ENCODE results near the gene ZNF496.

- TF ChIP-seq, protein P1, sequence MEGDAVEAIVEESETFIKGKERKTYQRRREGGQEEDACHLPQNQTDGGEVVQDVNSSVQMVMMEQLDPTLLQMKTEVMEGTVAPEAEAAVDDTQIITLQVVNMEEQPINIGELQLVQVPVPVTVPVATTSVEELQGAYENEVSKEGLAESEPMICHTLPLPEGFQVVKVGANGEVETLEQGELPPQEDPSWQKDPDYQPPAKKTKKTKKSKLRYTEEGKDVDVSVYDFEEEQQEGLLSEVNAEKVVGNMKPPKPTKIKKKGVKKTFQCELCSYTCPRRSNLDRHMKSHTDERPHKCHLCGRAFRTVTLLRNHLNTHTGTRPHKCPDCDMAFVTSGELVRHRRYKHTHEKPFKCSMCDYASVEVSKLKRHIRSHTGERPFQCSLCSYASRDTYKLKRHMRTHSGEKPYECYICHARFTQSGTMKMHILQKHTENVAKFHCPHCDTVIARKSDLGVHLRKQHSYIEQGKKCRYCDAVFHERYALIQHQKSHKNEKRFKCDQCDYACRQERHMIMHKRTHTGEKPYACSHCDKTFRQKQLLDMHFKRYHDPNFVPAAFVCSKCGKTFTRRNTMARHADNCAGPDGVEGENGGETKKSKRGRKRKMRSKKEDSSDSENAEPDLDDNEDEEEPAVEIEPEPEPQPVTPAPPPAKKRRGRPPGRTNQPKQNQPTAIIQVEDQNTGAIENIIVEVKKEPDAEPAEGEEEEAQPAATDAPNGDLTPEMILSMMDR (IDR thresholded peaks at IDR 0.05), result no peak
- no peak for TF ChIP-seq POLR2A (IDR thresholded peaks at IDR 0.05)
These were observed 40.2 kb upstream of the ZNF496 start for GRCh38 chr1:247371801-247372259.
